Hypothalamus (tissue), 51 donors: ENCODE results near the gene SPG7.

Experiments used
- DNase-seq, 51 donors: peaks; one replicate each; lab custom pipeline; 2025; lab: John Stamatoyannopoulos, UW

Gene SPG7

GRCh38 chr16:89589241-89589926, 81.2 kb downstream of the SPG7 start:
- DNase-seq, result no peak

DNA sequence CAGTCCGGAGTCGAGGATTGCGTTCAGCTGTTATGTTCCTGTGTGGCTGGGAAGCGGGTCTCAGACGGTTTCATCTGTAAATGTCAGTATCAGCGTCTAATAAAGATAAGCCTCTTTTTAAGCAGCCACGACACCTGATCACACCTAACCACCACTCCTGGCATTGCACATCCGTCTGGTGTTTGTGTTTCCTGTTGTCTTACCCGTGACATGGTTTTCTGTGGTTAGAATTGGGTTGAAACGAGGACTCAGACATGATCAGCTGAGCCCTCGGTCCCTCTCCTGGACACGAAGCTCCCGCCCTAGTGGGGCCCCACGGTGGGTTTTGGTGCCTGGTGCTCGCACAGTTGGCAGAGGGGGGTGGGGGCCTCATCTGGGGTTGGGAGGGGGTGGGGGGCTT, 85.6 kb downstream of the SPG7 start:
- no peak for DNase-seq

- DNase-seq, result no peak
Measured at GRCh38 chr16:89595330-89596060, 87.3 kb downstream of the SPG7 start.

DNA sequence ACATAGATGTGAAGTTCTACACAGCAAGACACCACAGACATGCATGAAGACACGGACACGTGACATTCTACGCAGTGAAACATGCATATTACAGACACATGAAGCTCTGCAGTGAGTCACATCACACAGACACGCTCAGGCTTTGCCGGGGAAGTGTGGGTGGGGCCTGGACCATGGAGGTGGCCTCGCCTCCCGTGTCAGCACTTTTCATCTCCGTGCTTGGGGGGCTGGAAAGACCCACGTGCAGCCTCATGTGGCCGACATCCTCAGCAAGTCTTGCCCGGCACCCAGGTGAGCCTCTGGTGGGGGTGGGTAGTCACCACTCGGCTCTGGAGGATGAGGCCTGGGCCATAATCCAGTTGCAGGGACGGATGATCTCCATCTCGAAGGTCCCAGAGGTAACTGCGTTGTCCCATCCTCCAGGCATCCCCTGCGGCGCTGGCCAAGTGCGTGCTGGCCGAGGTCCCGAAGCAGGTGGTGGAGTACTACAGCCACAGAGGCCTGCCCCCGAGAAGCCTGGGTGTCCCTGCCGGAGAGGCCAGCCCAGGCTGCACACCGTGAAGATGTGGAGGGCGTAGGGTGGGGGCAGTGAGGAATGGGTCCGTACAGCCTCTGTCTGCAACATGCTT, 88.0 kb downstream of the SPG7 start:
- no peak for DNase-seq

- no peak for DNase-seq
Measured at GRCh38 chr16:89596957-89597649, 88.9 kb downstream of the SPG7 start.

DNA sequence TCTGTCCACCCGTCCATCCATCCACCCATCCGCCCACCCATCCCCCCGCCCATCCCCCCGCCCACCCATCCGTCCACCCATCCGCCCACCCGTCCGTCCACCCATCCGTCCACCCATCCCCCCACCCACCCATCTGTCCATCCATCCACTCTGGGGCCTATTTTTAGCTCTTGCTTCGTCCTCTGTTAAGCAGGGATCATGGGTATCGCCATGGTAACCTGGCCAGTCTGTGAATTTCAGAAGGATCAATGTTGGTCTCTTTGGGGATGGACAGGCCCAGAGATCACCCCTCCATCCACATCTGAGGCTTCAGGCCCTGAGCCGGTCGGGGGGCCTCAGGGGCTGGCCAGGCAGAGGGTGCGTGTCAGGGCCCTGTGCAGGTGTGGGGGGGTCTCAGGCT, 90.0 kb downstream of the SPG7 start:
- DNase-seq, result peak in 2 of 51 donors; percentile 9 to 10

- DNase-seq, result peak in 1 of 51 donors; percentile 5
Measured at GRCh38 chr16:89599451-89599858, 91.3 kb downstream of the SPG7 start.

DNA sequence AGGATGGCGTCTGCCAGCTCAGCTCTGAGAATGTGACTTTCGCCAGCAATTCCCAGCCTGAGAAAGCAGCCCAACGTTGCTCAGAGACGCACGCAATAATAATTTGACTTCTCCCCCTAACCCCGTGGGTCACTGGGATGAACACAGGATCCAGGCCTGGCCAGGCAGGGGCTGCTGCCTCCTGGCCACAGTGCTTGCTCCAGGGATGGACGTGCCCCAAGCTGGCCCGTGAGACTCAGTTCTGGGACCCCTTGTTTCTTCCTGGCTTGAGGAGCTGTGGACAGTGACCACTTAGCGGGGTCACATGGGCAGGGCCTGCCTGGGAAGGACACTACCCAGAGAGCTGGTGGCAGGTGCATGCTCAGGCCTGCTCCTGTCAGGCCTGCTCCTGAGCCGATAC, 91.7 kb downstream of the SPG7 start:
- DNase-seq, result no peak

- no peak for DNase-seq
Measured at GRCh38 chr16:89600427-89600826, 92.2 kb downstream of the SPG7 start.

- no peak for DNase-seq
Measured at GRCh38 chr16:89600956-89601355, 92.8 kb downstream of the SPG7 start.

- no peak for DNase-seq
Measured at GRCh38 chr16:89601906-89602272, 93.7 kb downstream of the SPG7 start.

DNA sequence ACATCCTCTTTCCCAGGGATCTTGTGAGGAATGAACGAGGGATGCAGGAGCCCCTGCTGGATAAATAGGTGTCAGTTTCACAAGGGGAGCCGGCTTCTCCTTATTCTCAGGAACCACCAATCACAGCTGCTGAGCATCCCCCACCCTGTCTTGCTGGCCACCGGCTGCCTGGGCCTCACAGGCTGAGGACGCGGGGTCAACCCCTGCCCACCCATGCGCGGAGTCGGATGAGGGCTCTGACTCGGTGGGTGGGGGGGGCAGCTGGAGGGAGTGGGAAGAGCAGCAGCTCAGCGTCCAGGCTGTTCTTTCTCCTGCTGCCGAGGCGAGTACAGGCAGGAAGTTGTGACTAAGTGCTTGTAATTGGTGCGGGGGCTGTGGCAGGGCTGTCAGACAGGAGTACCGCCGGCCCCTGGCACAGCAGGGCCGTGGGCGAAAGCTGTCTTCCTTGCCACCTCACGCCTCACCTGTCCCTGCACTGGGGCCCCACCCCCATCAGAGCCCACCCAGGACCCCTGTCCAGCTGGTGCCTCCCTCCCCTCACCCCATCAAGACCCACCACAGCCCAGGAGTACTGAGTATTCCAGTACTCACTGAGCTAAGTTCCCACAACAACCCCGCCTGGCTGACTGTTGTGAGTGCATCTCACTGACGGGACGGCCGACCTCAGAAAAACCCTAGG, 94.2 kb downstream of the SPG7 start:
- DNase-seq, result peak in 15 of 51 donors; percentile 6 to 79 (median 17)

GRCh38 chr16:89602952-89603590, 94.9 kb downstream of the SPG7 start:
- no peak for DNase-seq

DNA sequence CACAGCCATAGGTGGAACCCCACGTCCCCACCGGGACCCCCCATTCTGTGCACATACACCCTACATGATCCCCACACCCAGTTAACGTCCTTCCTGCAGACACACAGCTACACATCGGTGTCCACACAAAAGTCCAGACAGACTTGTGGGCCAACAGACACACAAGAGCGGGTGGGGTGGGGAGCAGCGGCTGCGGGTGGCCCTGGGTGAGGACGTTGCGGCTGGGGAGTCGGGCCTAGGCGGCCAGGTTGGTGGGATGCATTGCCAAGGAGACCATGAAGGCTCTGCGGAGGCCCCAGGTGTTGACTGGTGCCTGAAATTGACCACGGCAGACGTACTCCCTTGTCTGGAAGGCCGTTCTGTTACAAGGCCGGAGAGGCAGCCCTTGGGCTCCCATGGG, 96.6 kb downstream of the SPG7 start:
- DNase-seq, result no peak

GRCh38 chr16:89605186-89605970, 97.2 kb downstream of the SPG7 start:
- DNase-seq, result no peak

DNA sequence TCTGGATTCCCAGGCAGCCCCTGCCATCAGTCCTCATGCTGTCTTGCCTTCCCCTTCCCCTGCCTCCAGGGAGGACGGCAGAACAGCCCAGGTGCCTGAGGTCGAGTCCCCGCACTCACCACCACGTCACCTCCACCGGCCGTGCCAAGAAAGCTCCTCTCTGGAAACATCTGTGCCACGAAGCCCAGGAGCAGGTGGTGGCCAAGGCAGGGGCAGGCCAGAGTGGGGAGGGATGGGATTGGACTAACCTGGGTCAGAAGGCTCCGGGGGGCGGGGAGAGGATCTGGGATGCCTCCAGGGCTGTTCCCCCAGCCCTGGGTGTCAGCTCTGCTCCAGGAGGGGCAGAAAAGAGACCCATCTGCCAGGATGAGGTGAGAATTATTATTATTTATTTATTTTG, 97.8 kb downstream of the SPG7 start:
- no peak for DNase-seq
